HT1080 (cell line): Measurements from ENCODE around the gene GCH1. TPM values are rescaled to one million over a fixed set of nuclear protein-coding genes. Genes with fewer than 3 reads are reported as not detected.
"Not testable (repeated sequence)": the region's sequence is repeated elsewhere in the genome, so short reads cannot be mapped to it uniquely, and the experiment has no call there.

Experiments
- DNase-seq: peaks from one replicate; pipeline ENCODE4 v3.0.0-alpha.2; 2015; ENCODE audit warnings: low read depth
- total RNA-seq: library from RNA; depleted of rRNA; stranded (reverse); fragments of >200 nt; shearing (Covaris generic); gene quantifications from 2 replicates; pipeline ENCODE4 v1.2.3, GENCODE V29; 2014

GCH1 gene
- total RNA-seq, 1 experiment from 2014 or later, result 7.5 TPM

GRCh38 chr14:54908973-54909372, 6.3 kb upstream of the GCH1 start:
- DNase-seq, result not testable (repeated sequence)

DNA sequence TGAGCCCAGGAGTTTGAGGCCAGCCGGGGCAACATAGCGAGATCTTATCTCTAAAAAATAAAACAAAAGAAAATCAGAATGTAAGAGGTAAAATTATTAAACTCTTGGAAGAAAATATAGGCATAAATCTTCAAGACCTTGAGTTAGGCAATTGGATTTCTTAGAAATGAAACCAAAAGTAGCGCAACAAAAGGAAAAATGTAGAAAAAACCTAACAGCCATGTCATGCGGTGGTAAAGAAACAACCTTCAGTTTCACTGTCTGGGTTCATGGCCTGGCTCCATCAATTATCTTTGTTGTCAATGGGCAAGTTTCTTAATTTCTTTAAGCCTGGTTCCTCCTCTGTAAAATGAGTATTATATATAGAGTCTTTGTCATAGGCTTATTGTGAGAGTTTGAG, 5.6 kb upstream of the GCH1 start:
- DNase-seq, result no peak

DNA sequence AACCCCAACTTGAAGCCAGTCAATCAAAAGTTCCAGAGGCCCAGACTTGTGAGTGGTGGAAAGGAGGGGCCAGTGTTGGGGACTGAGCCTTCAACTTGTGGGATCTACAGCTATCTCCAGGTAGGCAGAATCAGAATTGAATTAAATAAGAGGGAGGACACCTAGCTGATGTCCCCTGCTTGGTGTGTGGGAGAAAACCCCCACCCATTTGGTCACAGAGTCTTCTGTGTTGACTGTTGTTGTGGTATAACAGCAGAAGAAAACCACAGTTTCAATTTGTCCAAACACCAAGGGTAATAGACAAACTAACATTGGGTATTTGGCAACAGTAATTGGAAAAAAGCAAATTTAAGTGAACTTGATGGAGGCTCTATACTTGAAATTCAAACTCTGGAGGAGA, 3.4 kb upstream of the GCH1 start:
- DNase-seq, result no peak

- peak; percentile 68 for DNase-seq
These were observed 494 bp downstream of the GCH1 start for GRCh38 chr14:54902143-54902520.

DNA sequence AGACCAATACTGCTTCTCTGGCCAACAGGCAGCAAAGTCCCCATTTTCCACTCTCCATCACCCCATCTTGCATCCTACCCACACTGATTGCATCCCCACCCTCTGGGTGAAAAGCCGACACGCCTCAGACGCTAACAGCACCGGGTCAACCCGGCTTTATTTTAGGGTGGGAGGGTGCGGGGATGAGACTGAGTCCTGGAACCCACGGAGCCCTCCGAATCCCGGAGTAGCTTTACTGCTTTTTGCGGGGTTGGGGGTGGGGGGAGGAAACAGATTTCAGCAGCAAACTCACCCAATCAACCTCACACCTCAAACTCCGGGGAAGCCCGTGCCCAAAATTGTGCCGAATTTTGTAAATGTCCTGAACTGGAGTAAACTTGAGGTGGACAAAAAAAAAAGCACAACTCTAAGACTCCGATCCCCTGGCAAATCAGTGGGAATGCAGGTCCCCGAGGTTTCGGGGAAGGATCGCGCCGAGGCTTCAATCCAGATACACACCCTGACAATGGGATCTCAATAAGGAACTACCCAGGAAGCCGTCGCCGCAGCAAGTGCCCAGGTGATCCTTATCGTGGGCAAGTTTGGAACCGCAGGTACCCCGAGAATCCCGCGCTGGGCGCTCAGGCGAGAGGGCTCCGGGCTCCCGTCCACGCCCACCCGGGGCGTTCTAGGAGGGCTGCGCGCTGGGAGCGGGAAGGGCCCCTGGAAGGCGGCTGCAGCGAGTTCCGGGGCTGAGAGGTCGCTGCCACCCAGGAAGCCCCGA, 1.1 kb downstream of the GCH1 start:
- DNase-seq, result no peak

GRCh38 chr14:54899573-54899972, 3.1 kb downstream of the GCH1 start:
- no peak for DNase-seq

DNA sequence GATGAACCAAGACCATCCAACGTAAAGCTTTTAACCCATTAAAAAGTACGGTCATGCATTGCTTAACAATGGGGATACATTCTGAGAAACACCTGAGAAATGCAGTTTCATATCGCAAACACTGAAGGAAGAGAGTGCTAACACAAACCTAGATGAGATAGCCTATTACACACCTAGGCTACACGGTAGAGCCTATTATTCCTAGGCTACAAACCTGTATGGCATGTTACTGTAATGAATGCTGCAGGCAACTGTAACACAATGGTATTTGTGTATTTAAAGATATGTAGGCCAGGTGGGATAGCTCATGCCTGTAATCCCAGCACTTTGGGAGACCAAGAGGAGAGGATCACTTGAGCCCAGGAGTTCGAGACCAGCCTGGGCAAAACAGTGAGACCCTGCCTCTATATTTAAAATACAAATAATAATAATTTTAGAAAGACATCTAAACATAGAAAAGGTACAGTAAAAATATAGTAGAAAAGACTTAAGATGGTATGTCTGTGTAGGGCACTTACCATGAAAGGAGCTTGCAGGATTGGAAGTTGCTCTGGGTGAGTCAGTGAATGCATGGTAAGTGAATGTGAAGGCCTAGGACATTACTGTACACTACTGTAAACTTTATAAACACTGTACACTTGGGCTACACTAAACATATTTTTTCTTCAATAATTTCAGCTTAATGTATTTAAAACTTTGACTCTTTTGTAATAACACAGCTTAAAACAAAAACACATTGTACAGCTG, 4.6 kb downstream of the GCH1 start:
- not testable (repeated sequence) for DNase-seq

DNA sequence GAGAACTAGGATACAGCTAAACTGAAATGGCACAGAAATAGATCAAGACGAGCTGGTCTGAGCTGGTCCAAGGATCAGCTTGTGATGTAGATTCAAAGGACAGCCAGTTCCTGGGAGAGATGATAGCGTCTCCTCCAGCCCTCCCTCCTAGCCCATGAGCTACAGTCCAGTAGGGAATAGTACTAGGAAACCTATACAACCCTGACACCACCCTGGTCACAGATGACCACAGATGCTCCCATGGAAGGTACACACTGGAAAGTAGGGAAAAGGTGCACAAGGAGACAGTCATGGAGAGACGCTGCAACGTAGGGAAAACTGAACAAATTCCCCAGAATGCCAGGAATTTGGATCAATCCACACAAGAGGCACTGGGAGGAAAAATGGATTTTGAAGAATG, 6.9 kb downstream of the GCH1 start:
- no peak for DNase-seq

DNA sequence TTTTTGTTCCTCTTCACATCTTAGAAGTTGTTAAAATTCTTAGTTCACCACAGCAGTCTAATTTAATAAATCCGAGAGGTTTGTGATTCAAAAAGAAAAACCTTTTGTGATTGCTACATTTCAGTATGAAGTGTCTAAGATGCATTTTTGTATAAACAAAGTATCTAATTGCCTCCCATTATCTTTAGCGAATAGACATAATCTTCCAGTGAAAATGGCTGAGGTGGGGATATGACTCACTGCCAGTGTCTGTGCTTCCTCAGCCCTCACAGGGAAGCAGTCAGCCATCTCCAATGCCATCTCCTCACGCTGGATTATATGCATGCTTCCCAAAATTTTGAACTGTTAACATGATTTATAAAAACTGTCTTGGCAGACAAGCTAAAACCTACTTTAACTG, 7.6 kb downstream of the GCH1 start:
- peak; percentile 56 for DNase-seq

- DNase-seq, result peak; percentile 77
These were observed 9.4 kb downstream of the GCH1 start for GRCh38 chr14:54893151-54893760.

- no peak for DNase-seq
These were observed 11.0 kb downstream of the GCH1 start for GRCh38 chr14:54891471-54892245.

DNA sequence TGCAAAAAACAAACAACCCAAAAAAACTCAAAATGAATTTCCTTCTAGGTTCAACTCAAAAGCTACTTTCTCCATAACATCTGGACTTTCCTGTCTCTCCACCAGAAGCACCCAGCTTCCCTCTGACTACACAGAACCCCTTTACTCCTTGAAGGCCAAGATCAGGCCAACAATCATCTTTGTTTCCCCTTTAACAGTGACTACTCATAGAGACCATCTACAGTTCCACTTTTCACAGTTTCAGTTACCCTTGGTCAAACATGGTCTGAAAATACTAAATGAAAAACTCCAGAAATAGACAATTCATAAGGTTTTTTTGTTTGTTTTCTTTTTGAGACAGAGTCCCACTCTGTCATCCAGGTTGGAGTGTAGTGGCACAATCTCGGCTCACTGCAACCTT, 11.8 kb downstream of the GCH1 start:
- no peak for DNase-seq

GRCh38 chr14:54889919-54890318, 12.7 kb downstream of the GCH1 start:
- DNase-seq, result peak; percentile 50

DNA sequence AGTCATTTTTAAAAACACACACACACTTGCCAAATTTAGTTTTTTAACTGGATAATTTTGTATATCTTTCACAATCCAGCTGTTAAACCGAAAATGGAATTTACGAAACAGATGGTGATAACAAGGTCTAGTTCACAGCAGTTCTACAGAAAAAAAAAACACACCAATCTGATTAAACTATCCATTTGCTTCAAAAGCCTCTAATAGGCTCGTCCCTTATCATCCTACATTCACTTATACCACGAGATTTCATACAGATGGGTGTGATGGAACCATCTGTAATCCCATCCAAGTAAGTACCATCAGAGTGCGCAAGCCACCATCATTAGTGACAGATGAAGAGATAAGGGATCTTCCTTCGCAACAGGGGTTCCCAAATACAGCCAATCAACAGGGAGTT, 20.1 kb downstream of the GCH1 start:
- no peak for DNase-seq

DNA sequence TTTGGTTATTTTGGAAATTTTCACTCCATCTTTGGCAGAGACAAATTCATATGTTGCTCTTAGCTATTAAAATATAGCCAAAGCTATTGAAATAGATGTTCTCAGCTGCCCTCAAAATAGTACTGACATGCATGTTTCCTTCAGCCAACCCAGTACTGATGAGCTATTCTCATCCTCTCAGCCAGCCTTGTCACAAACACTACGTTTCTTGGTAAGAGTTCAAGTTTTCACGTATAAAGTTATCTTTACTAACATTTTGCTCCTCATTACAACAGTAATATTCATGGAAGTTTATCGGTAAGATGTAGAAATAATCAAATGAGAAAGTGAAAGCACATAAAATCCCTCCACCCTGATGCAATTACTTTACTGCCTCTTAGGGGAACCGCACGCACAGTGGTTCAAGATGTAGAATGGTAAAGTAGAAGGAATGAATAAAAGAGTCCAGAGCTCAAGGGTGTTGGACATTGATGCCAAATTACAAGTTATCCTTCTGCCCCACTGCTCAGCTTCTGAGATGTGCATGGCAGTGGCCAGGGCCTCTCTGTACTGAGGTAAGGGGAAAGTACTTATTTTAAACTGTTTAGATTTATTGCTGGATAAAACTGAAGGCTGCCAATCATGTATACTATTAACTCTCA, 20.7 kb downstream of the GCH1 start:
- DNase-seq, result peak; percentile 46

DNA sequence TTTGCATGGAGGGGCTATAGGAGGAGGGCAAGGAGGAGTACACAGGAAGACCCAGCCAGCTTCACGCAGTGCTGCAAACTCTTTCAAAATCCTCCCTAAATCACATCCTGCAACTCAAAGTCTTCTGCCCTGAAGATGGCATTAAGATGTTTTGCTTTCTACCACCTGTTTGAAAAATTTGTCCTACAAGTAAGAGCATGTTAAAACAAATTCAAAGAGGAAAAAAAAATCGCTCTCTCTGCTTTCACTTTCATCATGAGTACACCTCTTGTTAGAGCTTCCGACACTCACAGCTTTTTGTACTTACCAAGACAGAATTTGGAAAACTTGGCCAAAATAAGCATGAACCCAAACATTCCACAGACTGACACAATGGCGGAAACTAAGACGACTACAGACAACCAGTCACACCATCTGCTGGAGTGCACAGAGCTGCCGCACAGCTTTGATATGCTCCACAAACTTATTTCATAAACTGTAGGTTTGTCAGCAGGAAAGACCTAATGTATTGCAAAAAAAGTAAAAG, 21.3 kb downstream of the GCH1 start:
- DNase-seq, result peak; percentile 56

- no peak for DNase-seq
These were observed 25.0 kb downstream of the GCH1 start for GRCh38 chr14:54877703-54878021.

DNA sequence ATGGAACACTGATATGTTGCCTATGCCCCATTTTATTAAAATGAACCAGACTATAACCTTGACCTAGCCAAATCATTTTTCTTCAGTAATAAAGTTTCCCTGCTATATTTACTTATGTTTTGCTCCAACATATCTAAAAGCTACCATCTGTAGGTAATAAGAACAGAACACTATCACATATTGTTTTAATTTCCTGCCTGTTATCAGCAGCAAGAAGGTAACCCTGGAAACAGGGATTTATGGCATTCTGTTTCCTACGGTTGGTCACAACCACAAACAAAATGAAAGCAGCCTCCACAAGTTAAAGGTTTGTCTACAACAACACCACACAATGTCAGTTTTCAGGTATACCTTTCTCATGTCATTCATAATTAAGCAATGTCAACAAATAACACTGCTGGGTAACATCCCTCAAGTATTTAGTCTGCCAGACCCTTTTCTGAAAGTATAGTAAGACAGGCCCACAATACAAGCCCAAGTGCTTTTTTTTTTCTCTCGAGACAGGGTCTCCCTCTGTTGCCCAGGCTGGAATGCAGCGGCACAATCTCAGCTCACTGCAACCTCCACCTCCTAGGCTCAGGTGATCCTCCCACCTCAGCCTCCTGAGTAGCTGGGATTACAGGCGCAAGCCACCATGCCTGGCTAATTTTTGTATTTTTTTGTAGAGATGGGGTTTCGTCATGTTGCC, 25.5 kb downstream of the GCH1 start:
- no peak for DNase-seq

DNA sequence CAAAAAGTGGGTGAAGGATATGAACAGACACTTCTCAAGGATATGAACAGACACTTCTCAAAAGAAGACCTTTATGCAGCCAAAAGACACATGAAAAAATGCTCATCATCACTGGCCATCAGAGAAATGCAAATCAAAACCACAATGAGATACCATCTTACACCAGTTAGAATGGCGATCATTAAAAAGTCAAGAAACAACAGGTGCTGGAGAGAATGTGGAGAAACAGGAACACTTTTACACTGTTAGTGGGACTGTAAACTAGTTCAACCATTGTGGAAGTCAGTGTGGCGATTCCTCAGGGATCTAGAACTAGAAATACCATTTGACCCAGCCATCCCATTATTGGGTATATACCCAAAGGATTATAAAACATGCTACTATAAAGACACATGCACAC, 27.0 kb downstream of the GCH1 start:
- DNase-seq, result not testable (repeated sequence)
